NCI-H226 (cell line): ENCODE results near the gene ANHX.

Experiments used
- DNase-seq: peaks from one replicate; pipeline ENCODE4 v3.0.0-alpha.2; 2015

Gene ANHX

GRCh38 chr12:133202493-133203343 lies 33.0 kb downstream of the ANHX start:
- no peak for DNase-seq

GRCh38 chr12:133201888-133202287 lies 33.8 kb downstream of the ANHX start:
- DNase-seq, result no peak

DNA sequence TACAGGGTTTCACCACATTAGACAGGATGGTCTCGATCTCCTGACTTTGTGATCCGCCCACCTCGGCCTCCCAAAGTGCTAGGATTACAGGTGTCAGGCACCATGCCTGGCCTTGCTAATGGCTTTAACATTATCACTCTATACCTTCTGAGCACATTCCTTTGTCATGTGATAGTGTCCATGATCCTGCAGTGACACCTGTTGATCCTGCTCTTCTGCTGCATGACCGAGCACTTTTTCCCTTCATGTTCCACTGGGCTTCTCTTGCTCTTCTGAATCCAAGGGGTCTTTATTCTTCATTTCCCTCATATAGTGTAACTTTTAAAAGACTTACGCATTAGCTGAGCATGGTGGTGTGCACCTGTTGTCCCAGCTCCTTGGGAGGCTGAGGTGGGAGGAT lies 42.8 kb downstream of the ANHX start:
- DNase-seq, result no peak

GRCh38 chr12:133190176-133190575 lies 45.5 kb downstream of the ANHX start:
- no peak for DNase-seq

DNA sequence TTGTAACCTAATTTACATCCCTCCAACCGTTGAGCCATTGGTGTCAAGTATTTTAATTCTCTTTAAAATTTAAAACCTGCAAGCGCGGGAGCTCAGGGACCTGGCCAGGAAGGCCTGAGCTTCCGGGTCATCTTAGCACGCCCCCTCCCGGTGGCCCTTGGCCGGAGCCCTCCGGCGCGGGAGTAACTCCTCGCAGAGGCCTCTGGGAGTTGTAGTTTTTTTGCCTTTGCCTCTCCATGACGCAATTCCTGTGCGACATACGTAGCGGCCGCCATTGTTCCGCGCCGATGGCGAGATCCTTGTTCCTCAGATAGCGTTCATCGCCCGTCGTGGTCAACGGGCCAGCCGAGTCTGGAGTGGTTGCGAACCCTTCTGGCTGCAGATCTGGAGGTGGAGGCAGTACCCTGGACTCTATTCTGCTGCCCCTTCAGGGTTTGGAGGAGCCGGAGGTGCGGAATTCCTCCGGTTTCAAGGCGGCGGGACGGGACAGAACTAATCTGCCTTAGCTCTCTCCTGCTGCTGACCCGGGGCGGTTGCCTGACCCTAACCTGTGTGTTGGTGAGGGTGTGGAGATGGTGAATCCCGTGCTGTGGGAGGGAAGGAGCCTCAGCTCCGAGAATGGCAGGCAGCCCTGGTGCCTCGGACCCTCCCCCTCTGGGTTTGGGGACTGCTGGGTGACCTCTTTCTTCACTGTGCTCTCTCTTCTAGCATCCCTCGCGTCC lies 54.3 kb downstream of the ANHX start, which contains the start of gene ZNF268:
Gene ZNF268 (plus strand): TSS at position 258 of the 722 bp plus-strand sequence. CDS start 503 bp downstream, outside the sequence.
- DNase-seq, result peak; percentile 83

GRCh38 chr12:133180669-133181068 lies 55.0 kb downstream of the ANHX start:
- DNase-seq, result no peak

- no peak for DNase-seq
Measured at GRCh38 chr12:133174901-133175300, 60.8 kb downstream of the ANHX start.

- DNase-seq, result no peak
Measured at GRCh38 chr12:133172491-133172890, 63.2 kb downstream of the ANHX start.
